Measurements from ENCODE around the gene NPAS3. TPM values are rescaled to one million over a fixed set of nuclear protein-coding genes. Genes with fewer than 3 reads are reported as not detected.

Gene NPAS3
- total and polyA plus RNA-seq, 2 of the 8 experiments (the other 6 are each of a cell fraction or from before 2014, with no cell fraction given): 0.11 to 0.60 TPM

- Histone ChIP-seq H2BK15ac (ENCODE audit: low read length) (no peak overlapping the region), H3K36me3 (ENCODE audit: control insufficient read depth in 2 of 4, insufficient read depth in 4 of 4, low read length in 3 of 4) (no peaks in the 10 kb centered on the region), H3K27ac (ENCODE audit: low read depth, low read length) (no peak overlapping the region), H3K4me1 (replicated peaks in 1 of 4; ENCODE audit: control insufficient read depth in 3 of 4, insufficient read depth in 4 of 4, low read length in 3 of 4) (peaks cover 0 to 9% (median 6%) of the 10 kb centered on the region in 4 experiments; a peak in 5 of 7 replicates), H4K5ac (ENCODE audit: insufficient read length, low read depth, low read length) (no peak overlapping the region), H2BK120ac (replicated peaks; ENCODE audit: low read depth, low read length) (no peak overlapping the region), H3K56ac (replicated peaks; ENCODE audit: insufficient read length, low read depth, low read length) (no peak overlapping the region), H2AK5ac (ENCODE audit: low read depth, low read length) (no peak overlapping the region), H2BK12ac (ENCODE audit: low read depth, low read length) (no peak overlapping the region), H4K20me1 (replicated peaks in 1 of 2; ENCODE audit: control insufficient read depth in 1 of 2, insufficient read depth in 2 of 2, low read length in 2 of 2) (no peaks in the 10 kb centered on the region), H4K91ac (replicated peaks; ENCODE audit: insufficient read length, low read length) (no peak overlapping the region), H3K4me2 (ENCODE audit: insufficient read depth in 1 of 2, low read depth in 2 of 2, low read length in 2 of 2) (no peak overlapping the region), H2BK20ac (ENCODE audit: low read length) (no peak overlapping the region), H3K9me3 (ENCODE audit: insufficient read depth in 2 of 2, low read depth in 1 of 2, low read length in 1 of 2) (no peaks in the 10 kb centered on the region), H3K4ac (replicated peaks; ENCODE audit: insufficient read length, low read depth, low read length) (no peak overlapping the region), H3K14ac (ENCODE audit: insufficient read length) (no peak overlapping the region), H3K79me2 (ENCODE audit: control insufficient read depth in 1 of 2, insufficient read depth in 2 of 2, low read length in 2 of 2) (no peaks in the 10 kb centered on the region), H3K23ac (ENCODE audit: insufficient read length) (no peak overlapping the region), H3K9ac (replicated peaks in 1 of 4; ENCODE audit: extremely low read depth in 1 of 4, low read depth in 3 of 4, low read length in 3 of 4) (no peak overlapping the region), H4K8ac (ENCODE audit: extremely low read depth, insufficient read depth, low read length) (no peak overlapping the region), H3K4me3 (ENCODE audit: extremely low read depth in 1 of 4, insufficient read depth in 2 of 4, low read depth in 3 of 4, low read length in 4 of 4) (no peak overlapping the region), H3K79me1 (ENCODE audit: low read depth, low read length) (no peaks in the 10 kb centered on the region), H2AFZ (ENCODE audit: low read length) (no peak overlapping the region), H3K18ac (ENCODE audit: extremely low read depth, low read length) (no peak overlapping the region), H3K23me2 (ENCODE audit: low read depth, low read length) (no peaks in the 10 kb centered on the region), H3K27me3 (replicated peaks in 1 of 4; ENCODE audit: control insufficient read depth in 3 of 4, extremely low read depth in 1 of 4, insufficient read depth in 3 of 4, low read length in 3 of 4) (no peaks in the 10 kb centered on the region), H2BK5ac (ENCODE audit: low read depth, low read length) (no peak overlapping the region)
- DNase-seq (ENCODE audit: low read depth in 1 of 2, low spot score in 2 of 2) (no peak), FAIRE-seq (no peak)
- WGBS, 2 experiments (ENCODE audit: extremely low coverage in 1 of 2, insufficient coverage in 1 of 2, insufficient read length in 1 of 2, insufficient replicate concordance in 2 of 2, low coverage in 1 of 2, low lambda C conversion rate in 2 of 2, missing lambda C conversion rate in 1 of 2): 86% methylated on average over 3 of the region's 3 CpGs; no CpG with 5 or more reads in 1 of the 2 experiments
- CTCF ChIA-PET (ENCODE audit: partially characterized antibody): interaction anchor here (0.9 to 6.2 kb wide), 6 partner anchors 13 to 392 kb away, joined by 3 to 51 read pairs (median 3); no protein-coding TSS in a partner anchor
- POLR2A ChIA-PET (ENCODE audit: partially characterized antibody): no interaction called here
- no peak for TF ChIP-seq SIN3A (conservative IDR thresholded peaks at IDR 0.05 in 1 of 2, IDR thresholded peaks at IDR 0.05 in 1 of 2; ENCODE audit: low read depth in 1 of 2, low read length in 2 of 2)
- TF ChIP-seq TCF12 (IDR thresholded peaks at IDR 0.05; ENCODE audit: low read depth, low read length): no peak
- no peak for TF ChIP-seq ASH2L (IDR thresholded peaks at IDR 0.05; ENCODE audit: low read length)
- TF ChIP-seq KDM1A (IDR thresholded peaks at IDR 0.05; ENCODE audit: borderline replicate concordance, low read length): no peak
- no peak for TF ChIP-seq BCL11A (IDR thresholded peaks at IDR 0.05; ENCODE audit: low read depth in 2 of 2, low read length in 2 of 2)
- TF ChIP-seq USF2 (IDR thresholded peaks at IDR 0.05; ENCODE audit: low read length): no peak
- TF ChIP-seq SUZ12 (IDR thresholded peaks at IDR 0.05; ENCODE audit: low read length): no peak
- no peak for TF ChIP-seq SP2 (IDR thresholded peaks at IDR 0.05; ENCODE audit: low read length)
- no peak for TF ChIP-seq SP1 (IDR thresholded peaks at IDR 0.05; ENCODE audit: low read depth, low read length)
- no peak for TF ChIP-seq CHD2 (IDR thresholded peaks at IDR 0.05; ENCODE audit: low read length)
- no peak for TF ChIP-seq ATF3 (IDR thresholded peaks at IDR 0.05; ENCODE audit: insufficient read depth, low read depth, low read length)
- no peak for TF ChIP-seq RXRA (IDR thresholded peaks at IDR 0.05; ENCODE audit: insufficient read depth, low read depth, low read length)
- TF ChIP-seq YY1 (IDR thresholded peaks at IDR 0.05; ENCODE audit: low read depth, low read length): no peak
- TF ChIP-seq GABPA (IDR thresholded peaks at IDR 0.05; ENCODE audit: borderline replicate concordance, insufficient read depth, low read length): no peak
Measured at GRCh38 chr14:33835677-33836076, 897.0 kb downstream of the NPAS3 start.

Measured in H1 (cell line).